Transverse colon (tissue), 4 donors: ENCODE results near the gene NAT16.

Experiments
- CTCF ChIP-seq, 5 experiments: fragments of 200-600 bp in 3 of 5; fragments of 450-650 bp in 2 of 5; sonication (generic) in 3 of 5; IDR thresholded peaks; 1 replicate in 2 of 5; 2 replicates in 3 of 5; pipeline ENCODE4 v1.5.1; 2016 to 2017; ENCODE audit warnings: antibody characterized with exemption in 5 of 5, inconsistent platforms in 3 of 5, mild to moderate bottlenecking in 2 of 5, moderate library complexity in 1 of 5
- EP300 ChIP-seq: sonication (generic); formaldehyde crosslinking; IDR thresholded peaks from one replicate; pipeline ENCODE4 v1.6.1; 2017; ENCODE audit warnings: antibody characterized with exemption, low read depth
- POLR2A ChIP-seq: fragments of 450-650 bp; IDR thresholded peaks from one replicate; pipeline ENCODE4 v1.6.1; 2016; ENCODE audit warnings: antibody characterized with exemption, mild to moderate bottlenecking, moderate library complexity
- POLR2AphosphoS5 ChIP-seq, 3 donors: sonication (generic); formaldehyde crosslinking; IDR thresholded peaks; one replicate each; pipeline ENCODE4 v1.6.1; 2016; ENCODE audit warnings: antibody characterized with exemption in 3 of 3

DNA sequence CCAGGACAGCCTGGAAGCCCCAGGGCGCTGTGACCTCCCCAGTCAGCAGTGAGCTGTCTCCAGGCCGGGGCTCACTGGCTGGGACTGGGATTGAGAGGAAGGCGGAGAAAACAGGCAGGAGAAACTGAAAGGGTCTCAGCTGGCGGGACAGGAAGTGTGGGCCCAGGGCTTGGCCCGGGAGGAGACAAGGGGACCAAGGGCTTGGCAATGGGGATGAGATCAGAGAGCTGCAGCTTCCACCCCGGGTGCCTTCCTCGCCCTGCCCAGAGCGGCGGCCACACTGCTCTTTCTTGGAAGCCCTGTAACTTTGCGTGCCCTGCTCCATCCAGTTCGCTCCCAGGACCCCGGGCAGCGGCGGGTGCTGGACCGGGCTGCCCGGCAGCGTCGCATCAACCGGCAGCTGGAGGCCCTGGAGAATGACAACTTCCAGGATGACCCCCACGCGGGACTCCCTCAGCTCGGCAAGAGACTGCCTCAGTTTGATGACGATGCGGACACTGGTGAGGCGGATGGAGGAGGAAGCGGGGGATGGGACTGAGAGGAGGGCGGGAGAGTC is 42.3 kb upstream of the NAT16 start:
- TF ChIP-seq CTCF (IDR thresholded peaks at IDR 0.05) (no peak), POLR2A (no peak), EP300 (no peak), POLR2AphosphoS5 (IDR thresholded peaks at IDR 0.05) (no peak)
